Stimulated activated naive CD8-positive, alpha-beta T cell treated with anti-CD3 and anti-CD28 coated beads, Interleukin-15, Interleukin-2, amounts not matched to agents 100 ng/mL and 50 ng/mL, for 24 hours (primary cell): Measurements from ENCODE around the gene PCNT.
"Not testable (repeated sequence)": the region's sequence is repeated elsewhere in the genome, so short reads cannot be mapped to it uniquely, and the experiment has no call there.

ENCODE experiments used
- H3K27ac Mint-ChIP-seq: one replicate; pipeline ENCODE4 v1.8.0; 2021; ENCODE audit warnings: mild to moderate bottlenecking, mixed read lengths
- H3K27me3 Mint-ChIP-seq: one replicate; pipeline ENCODE4 v1.8.0; 2021; ENCODE audit warnings: mixed read lengths
- H3K36me3 Mint-ChIP-seq: one replicate; pipeline ENCODE4 v1.8.0; 2021; ENCODE audit warnings: low read depth, mixed read lengths
- H3K4me1 Mint-ChIP-seq: one replicate; pipeline ENCODE4 v1.8.0; 2021; ENCODE audit warnings: low read depth, mixed read lengths
- H3K4me3 Mint-ChIP-seq: one replicate; pipeline ENCODE4 v1.8.0; 2021; ENCODE audit warnings: mild to moderate bottlenecking, mixed read lengths
- H3K9me3 Mint-ChIP-seq: one replicate; pipeline ENCODE4 v1.8.0; 2021; ENCODE audit warnings: mixed read lengths

Gene PCNT

GRCh38 chr21:46295996-46296752 is 27.8 kb upstream of the PCNT start:
- Mint-ChIP-seq H3K27ac (peak overlapping the region; percentile 65), H3K9me3 (no peaks in the 10 kb centered on the region), H3K4me1 (peaks cover 23% of the 10 kb centered on the region), H3K36me3 (peaks cover 25% of the 10 kb centered on the region), H3K27me3 (no peaks in the 10 kb centered on the region), H3K4me3 (peak overlapping the region; percentile 43)

- no peaks in the 10 kb centered on the region for H3K27me3 Mint-ChIP-seq
- peak overlapping the region; percentile 36 for H3K27ac Mint-ChIP-seq
Measured at GRCh38 chr21:46297338-46298271, 26.4 kb upstream of the PCNT start.

GRCh38 chr21:46299167-46299566 is 24.8 kb upstream of the PCNT start:
- no peak overlapping the region for H3K4me3 Mint-ChIP-seq
- H3K27me3 Mint-ChIP-seq, result no peaks in the 10 kb centered on the region
- no peaks in the 10 kb centered on the region for H3K9me3 Mint-ChIP-seq
- H3K36me3 Mint-ChIP-seq, result peaks cover 23% of the 10 kb centered on the region
- peaks cover 23% of the 10 kb centered on the region for H3K4me1 Mint-ChIP-seq
- H3K27ac Mint-ChIP-seq, result no peak overlapping the region

More at GRCh38 chr21:46297338-46298271, 26.4 kb upstream of the PCNT start:
- Mint-ChIP-seq H3K4me3 (peak overlapping the region; percentile 60), H3K4me1 (peaks cover 23% of the 10 kb centered on the region), H3K9me3 (no peaks in the 10 kb centered on the region), H3K36me3 (peaks cover 18% of the 10 kb centered on the region)

- peaks cover 32% of the 10 kb centered on the region for H3K36me3 Mint-ChIP-seq
- H3K4me3 Mint-ChIP-seq, result no peak overlapping the region
- no peaks in the 10 kb centered on the region for H3K9me3 Mint-ChIP-seq
- H3K27me3 Mint-ChIP-seq, result no peaks in the 10 kb centered on the region
- H3K27ac Mint-ChIP-seq, result no peak overlapping the region
- H3K4me1 Mint-ChIP-seq, result peaks cover 5% of the 10 kb centered on the region
Measured at GRCh38 chr21:46301759-46302158, 22.2 kb upstream of the PCNT start.

- Mint-ChIP-seq H3K4me1 (peaks cover 6% of the 10 kb centered on the region), H3K27me3 (no peaks in the 10 kb centered on the region), H3K9me3 (no peaks in the 10 kb centered on the region), H3K4me3 (no peak overlapping the region), H3K27ac (no peak overlapping the region), H3K36me3 (peaks cover 43% of the 10 kb centered on the region)
Measured at GRCh38 chr21:46304437-46304836, 19.5 kb upstream of the PCNT start.

GRCh38 chr21:46304955-46305354 is 19.0 kb upstream of the PCNT start:
- Mint-ChIP-seq H3K9me3 (no peaks in the 10 kb centered on the region), H3K27me3 (no peaks in the 10 kb centered on the region), H3K36me3 (peaks cover 41% of the 10 kb centered on the region), H3K4me3 (no peak overlapping the region), H3K4me1 (peaks cover 6% of the 10 kb centered on the region), H3K27ac (no peak overlapping the region)

- Mint-ChIP-seq H3K4me1 (peaks cover 6% of the 10 kb centered on the region), H3K36me3 (peaks cover 38% of the 10 kb centered on the region), H3K9me3 (no peaks in the 10 kb centered on the region), H3K4me3 (no peak overlapping the region), H3K27me3 (no peaks in the 10 kb centered on the region), H3K27ac (peak overlapping the region; percentile 41)
Measured at GRCh38 chr21:46307625-46308024, 16.3 kb upstream of the PCNT start.

GRCh38 chr21:46308431-46308830 is 15.5 kb upstream of the PCNT start:
- Mint-ChIP-seq H3K4me1 (peaks cover 6% of the 10 kb centered on the region), H3K36me3 (peaks cover 37% of the 10 kb centered on the region), H3K4me3 (no peak overlapping the region), H3K9me3 (no peaks in the 10 kb centered on the region), H3K27ac (no peak overlapping the region), H3K27me3 (no peaks in the 10 kb centered on the region)

GRCh38 chr21:46310260-46310659 is 13.7 kb upstream of the PCNT start:
- not testable (repeated sequence) for H3K4me1 Mint-ChIP-seq, H3K27ac Mint-ChIP-seq, H3K4me3 Mint-ChIP-seq

GRCh38 chr21:46311568-46311967 is 12.4 kb upstream of the PCNT start:
- H3K36me3 Mint-ChIP-seq, result peaks cover 27% of the 10 kb centered on the region
- H3K4me1 Mint-ChIP-seq, result peaks cover 6% of the 10 kb centered on the region
- no peak overlapping the region for H3K27ac Mint-ChIP-seq
- H3K9me3 Mint-ChIP-seq, result no peaks in the 10 kb centered on the region
- no peaks in the 10 kb centered on the region for H3K27me3 Mint-ChIP-seq
- no peak overlapping the region for H3K4me3 Mint-ChIP-seq

More at GRCh38 chr21:46310260-46310659, 13.7 kb upstream of the PCNT start:
- not testable (repeated sequence) for H3K27me3 Mint-ChIP-seq, H3K9me3 Mint-ChIP-seq
- H3K36me3 Mint-ChIP-seq, result peaks cover 27% of the 10 kb centered on the region

- Mint-ChIP-seq H3K4me3 (no peak overlapping the region), H3K36me3 (peaks cover 18% of the 10 kb centered on the region), H3K27me3 (no peaks in the 10 kb centered on the region), H3K27ac (no peak overlapping the region), H3K4me1 (no peaks in the 10 kb centered on the region), H3K9me3 (no peaks in the 10 kb centered on the region)
Measured at GRCh38 chr21:46312949-46313348, 11.0 kb upstream of the PCNT start.

GRCh38 chr21:46314441-46315020 is 9.4 kb upstream of the PCNT start:
- no peak overlapping the region for H3K27ac Mint-ChIP-seq
- H3K9me3 Mint-ChIP-seq, result no peaks in the 10 kb centered on the region
- H3K4me3 Mint-ChIP-seq, result no peak overlapping the region
- H3K4me1 Mint-ChIP-seq, result no peaks in the 10 kb centered on the region
- no peaks in the 10 kb centered on the region for H3K27me3 Mint-ChIP-seq
- H3K36me3 Mint-ChIP-seq, result peaks cover 10% of the 10 kb centered on the region

- Mint-ChIP-seq H3K4me3 (no peak overlapping the region), H3K27me3 (no peaks in the 10 kb centered on the region), H3K9me3 (no peaks in the 10 kb centered on the region), H3K36me3 (peaks cover 20% of the 10 kb centered on the region), H3K27ac (no peak overlapping the region), H3K4me1 (peaks cover 16% of the 10 kb centered on the region)
Measured at GRCh38 chr21:46316708-46317324, 7.1 kb upstream of the PCNT start.

- H3K27ac Mint-ChIP-seq, result no peak overlapping the region
Measured at GRCh38 chr21:46317710-46318463, 6.1 kb upstream of the PCNT start.

More at GRCh38 chr21:46317710-46318463, 6.1 kb upstream of the PCNT start:
- Mint-ChIP-seq H3K36me3 (peaks cover 24% of the 10 kb centered on the region), H3K4me3 (no peak overlapping the region), H3K4me1 (peaks cover 23% of the 10 kb centered on the region), H3K9me3 (no peaks in the 10 kb centered on the region), H3K27me3 (no peaks in the 10 kb centered on the region)
